UCSD-AML1 (cell line): ENCODE measurements around the gene EI24.
"Not testable (repeated sequence)": the region's sequence is repeated elsewhere in the genome, so short reads cannot be mapped to it uniquely, and the experiment has no call there.

Experiments used
- DNase-seq: peaks from one replicate; lab custom pipeline; 2025; ENCODE audit not compliant: unreplicated experiment; lab: John Stamatoyannopoulos, UW

Gene EI24

GRCh38 chr11:125568970-125569914 lies at the start of gene EI24:
Gene EI24 (plus strand): TSS chr11:125569477. CDS start chr11:125572528, 3,051 bp downstream.
- peak; percentile 94 for DNase-seq

GRCh38 chr11:125519860-125520834 lies 49.1 kb upstream of the EI24 start:
- DNase-seq: no peak

DNA sequence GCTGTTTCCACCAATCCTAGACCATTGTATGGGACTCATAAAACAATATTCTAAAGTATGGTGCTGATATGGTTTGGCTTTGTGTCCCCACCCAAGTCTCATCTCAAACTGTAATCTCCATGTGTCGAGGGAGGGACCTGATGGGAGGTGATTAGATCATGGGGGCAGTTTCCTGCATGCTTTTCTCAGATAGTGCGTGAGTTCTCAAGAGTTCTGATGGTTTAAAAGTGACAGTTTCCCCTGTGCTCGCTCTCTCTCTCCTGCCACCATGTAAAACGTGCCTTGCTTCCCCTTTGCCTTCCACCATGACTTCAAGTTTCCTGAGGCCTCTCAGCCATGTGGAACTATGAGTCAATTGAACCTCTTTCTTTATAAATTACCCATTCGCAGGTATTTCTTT lies 44.0 kb upstream of the EI24 start:
- DNase-seq: no peak

DNA sequence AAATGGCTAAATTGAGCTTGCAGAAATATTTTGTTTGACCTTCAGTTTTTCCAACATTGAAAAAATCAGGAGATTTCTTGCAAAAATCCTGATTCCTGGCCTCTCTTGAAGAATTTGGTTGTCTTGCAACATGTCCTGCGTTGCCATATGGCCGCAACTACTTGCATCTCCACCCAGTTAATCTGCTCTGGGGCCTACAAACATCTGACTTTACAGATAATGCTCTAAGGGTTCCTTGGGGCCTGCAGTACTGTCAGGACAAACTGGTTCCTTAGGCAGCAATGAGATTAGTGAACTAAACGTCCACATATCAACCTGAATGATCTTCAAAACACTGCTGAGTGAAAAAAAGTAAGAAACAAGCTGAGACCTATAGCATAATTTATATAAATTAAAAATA lies 36.6 kb upstream of the EI24 start:
- DNase-seq: no peak

DNA sequence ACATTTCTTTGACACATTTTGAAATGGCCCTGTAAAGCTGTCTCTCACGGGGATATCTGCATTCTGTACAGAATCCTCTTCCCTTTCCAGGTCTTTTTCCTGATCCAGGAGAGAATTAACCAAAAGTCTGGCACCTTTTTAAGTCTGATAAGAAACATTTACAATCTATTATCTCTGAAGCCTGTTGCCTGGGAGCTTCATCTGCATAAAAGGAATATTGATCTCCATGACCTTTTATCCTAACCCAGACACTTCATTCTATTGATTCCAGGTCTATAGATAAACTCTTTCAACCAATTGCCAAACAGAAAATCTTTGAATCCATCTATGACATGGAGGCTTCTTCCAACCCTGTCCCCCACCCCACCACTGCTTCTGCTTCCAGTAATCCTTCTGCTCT lies 33.7 kb upstream of the EI24 start:
- DNase-seq: no peak

DNA sequence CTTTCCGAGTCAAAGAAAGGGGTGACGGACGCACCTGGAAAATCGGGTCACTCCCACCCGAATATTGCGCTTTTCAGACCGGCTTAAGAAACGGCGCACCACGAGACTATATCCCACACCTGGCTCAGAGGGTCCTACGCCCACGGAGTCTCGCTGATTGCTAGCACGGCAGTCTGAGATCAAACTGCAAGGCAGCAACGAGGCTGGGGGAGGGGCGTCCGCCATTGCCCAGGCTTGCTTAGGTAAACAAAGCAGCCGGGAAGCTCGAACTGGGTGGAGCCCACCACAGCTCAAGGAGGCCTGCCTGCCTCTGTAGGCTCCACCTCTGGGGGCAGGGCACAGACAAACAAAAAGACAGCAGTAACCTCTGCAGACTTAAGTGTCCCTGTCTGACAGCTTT lies 32.4 kb upstream of the EI24 start:
- not testable (repeated sequence) for DNase-seq

DNA sequence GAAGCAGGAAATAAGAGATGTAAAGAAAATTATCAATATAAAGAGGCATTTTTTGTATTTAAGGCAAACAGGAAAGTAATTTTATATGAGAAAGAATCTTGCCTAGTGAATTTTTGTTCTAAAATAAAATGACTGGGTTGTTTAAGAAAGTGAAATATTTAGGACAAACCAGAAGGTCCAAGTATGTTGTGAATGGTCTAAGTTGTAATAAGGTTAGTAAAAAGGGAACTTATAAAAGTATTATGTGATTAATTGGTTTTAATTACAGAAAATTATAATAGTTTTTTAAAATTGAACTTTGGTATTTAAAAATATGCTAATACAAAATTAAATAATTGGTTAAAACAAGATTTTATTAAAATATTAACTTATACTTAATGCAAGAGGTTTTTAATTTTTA lies 26.6 kb upstream of the EI24 start:
- DNase-seq: no peak

GRCh38 chr11:125550780-125551179 lies 18.5 kb upstream of the EI24 start:
- DNase-seq: no peak

DNA sequence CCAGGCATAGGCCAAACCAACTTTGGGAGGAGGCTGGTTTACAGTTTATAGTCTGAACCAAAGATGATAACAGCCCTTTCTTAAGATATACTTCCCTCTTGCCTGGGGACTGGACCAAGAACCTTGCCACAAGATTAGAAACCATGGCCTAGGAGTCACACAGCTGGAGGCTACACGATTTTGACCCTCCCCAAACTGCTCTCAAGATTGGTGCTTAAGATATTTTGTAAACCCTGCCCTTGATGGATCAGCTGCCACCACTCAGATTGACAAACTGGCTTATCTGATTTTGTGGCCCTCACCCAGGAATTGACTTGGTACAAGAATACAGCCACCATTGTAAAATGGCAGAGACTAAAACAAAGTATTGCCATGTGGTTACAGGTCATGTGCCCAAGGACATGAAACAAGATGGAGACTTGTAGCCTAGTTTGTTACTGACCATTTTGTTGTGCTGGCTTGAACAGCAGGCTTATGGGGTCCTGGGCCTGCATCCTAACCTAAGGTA lies 17.4 kb upstream of the EI24 start:
- DNase-seq: peak; percentile 15

DNA sequence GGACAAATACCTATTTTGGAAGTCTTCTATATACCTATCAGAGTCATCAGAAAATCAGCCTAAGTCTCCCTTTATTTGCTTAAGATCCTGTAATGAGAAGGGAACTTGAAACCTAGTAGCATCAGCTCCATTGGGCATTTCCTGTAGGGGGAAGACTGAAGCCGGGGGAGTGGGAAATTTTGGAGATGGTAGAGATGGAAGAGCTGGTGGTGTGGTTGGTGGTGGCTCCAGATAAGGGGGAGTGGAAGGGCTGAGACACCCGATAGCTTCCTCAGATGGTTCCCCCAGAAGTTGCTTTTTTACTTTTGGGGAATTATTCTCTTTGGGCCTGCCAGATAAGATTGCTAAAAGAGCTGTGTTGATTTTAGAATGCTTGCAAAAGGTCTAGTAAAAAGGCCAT lies 16.4 kb upstream of the EI24 start:
- DNase-seq: peak; percentile 60

DNA sequence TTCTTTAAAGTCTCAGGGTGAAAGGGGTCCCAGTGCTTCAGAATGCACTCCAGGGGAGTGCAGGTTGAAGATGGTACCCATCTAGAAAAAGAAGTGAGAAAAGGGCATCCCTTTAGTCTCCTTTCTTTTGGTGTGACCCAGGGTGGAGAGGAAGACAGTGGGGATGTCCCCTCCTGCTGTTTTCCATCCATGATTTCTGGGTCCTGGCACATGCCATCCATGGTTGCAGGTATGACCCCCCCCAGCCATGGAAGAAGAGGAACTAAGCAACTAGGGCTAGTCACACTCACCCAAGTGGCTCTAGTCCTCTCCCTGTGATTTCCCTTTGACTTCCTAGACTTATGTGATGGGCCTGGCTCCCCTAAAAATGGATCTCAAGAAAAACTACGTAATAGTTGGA lies 15.9 kb upstream of the EI24 start:
- peak; percentile 23 for DNase-seq

GRCh38 chr11:125554038-125554437 lies 15.2 kb upstream of the EI24 start:
- DNase-seq: peak; percentile 20

DNA sequence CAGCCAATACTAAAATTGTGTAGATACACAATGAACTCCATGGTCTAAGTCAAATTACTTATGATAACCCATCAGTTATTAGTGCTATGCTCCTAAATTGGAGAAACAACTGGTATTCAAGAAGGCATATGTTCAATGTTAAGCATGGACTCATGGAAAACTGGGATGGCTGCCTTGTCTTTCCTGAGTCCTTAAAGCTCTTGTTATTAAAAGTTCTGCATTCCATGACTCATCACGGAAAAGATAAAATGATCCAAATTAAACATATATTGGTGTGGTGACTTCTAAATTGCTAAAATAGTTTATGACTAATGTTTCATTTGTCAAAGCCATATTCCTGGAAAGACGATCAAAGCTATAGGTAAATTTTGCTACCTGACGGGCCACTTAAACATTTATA lies 9.4 kb upstream of the EI24 start:
- DNase-seq: no peak

DNA sequence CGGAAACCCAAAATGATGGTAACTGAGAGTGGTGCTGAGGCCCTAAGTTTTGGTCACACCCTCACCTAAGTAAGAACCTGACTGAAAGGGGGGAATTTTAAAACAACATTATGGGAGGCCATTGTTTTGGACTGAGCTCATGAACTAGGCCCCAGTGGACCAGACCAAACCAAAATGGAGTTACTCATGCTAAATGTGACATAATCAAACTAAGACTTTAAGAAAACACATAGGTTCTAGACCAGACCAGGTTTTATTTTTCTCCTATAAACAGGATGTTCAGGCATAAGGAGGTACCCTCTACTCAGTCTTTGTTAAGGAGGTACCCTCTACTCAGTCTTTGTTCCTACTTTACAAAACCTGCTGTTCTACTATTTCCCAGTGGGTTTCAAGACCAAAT lies 7.4 kb upstream of the EI24 start:
- no peak for DNase-seq

DNA sequence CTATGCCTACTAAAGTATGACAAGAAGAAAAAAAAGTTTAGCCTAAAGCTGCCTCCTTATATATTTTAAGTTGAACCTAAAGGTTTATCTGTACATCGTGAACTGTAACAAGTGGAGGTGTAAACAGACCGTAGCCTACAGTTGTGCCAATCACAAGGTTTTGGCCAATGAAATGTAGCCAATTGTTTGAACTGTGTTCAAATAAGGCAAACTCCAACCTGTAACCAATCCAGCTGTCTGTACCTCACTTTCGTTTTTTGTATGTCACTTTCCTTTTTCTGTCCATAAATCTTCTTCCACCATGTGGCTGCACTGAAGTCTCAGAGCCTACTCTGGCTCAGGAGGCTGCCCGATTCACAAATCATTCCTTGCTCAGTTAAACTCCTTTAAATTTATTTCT lies 6.8 kb upstream of the EI24 start:
- no peak for DNase-seq

GRCh38 chr11:125564357-125564756 lies 4.9 kb upstream of the EI24 start:
- no peak for DNase-seq

- DNase-seq: no peak
Measured at GRCh38 chr11:125566235-125566634, 3.0 kb upstream of the EI24 start.

DNA sequence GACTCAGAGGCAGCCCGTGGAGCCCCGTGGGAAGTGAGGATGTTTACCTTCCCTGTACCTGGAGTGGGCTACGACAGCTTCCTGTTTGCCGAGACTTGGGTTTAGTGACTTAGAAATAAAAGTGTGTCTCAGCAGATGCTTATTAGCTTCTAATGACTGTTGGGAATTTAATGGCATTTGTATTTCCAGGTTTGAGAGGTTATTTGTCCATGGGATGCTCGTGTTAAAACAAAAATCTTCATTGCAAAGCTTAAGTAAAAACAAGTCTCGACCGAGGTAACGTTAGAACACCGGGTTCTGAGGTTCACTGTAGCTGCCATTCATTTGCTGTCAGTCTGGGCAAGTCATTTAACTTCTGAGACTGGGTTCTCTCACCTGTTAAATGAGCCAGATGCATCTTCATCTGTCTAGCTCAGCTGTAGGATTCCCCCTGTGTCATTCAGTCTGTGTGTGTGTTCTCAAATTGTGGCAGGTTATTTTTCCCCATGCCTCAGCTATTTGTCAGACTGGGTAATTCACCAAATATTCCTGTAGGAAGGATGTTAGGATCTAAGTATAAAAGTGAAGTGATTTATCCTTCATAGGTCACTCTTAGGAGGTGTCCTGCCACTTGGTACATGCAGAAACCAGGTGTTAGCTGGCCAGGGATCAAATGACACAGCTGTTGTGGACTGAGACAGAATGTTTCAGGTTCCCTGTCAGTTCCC lies 791 bp downstream of the EI24 start:
- no peak for DNase-seq

GRCh38 chr11:125570952-125571351 lies 1.7 kb downstream of the EI24 start:
- DNase-seq: no peak

DNA sequence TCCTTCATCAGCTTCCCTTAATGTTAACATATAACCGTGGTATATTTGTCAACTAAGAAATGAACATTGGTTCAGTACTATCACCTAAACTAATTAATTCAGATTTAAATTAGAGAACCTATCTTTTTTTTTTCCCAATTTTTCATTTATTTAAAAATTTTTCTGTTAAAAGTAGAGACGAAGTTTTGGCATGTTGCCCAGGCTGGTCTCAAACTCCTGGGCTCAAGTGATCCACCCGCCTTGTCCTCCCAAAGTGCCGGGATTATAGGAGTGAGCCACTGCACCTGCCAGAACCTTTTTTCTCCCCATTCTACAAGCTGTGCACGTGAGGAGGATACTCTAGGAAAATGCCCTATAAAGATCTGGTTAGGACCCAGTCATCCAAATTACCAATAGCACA lies 3.6 kb downstream of the EI24 start:
- no peak for DNase-seq

DNA sequence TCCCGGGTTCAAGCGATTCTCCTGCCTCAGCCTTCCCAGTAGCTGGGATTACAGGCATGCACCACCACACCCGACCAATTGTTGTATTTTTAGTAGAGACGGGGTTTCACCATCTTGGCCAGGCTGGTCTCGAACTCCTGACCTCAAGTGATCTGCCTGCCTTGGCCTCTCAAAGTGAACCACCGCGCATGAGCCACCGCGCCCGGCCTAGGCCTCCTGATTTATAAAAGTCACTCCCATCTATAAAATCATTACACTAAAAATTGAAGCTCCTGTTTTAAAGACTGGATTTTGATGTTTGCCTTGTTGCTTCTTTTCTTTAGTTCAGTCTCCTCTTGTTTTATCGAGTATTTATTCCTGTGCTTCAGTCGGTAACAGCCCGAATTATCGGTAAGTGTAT lies 7.9 kb downstream of the EI24 start:
- DNase-seq: not testable (repeated sequence)
